Activated CD4-positive, alpha-beta T cell treated with anti-CD3 and anti-CD28 coated beads, Interleukin-2, amount 50 U/mL, for 48 hours (primary cell): ENCODE measurements around the gene STH.

Experiments used
- DNase-seq, 2 experiments: peaks; one replicate each; pipeline ENCODE4 v3.0.0-alpha.2; 2020

The STH gene

DNA sequence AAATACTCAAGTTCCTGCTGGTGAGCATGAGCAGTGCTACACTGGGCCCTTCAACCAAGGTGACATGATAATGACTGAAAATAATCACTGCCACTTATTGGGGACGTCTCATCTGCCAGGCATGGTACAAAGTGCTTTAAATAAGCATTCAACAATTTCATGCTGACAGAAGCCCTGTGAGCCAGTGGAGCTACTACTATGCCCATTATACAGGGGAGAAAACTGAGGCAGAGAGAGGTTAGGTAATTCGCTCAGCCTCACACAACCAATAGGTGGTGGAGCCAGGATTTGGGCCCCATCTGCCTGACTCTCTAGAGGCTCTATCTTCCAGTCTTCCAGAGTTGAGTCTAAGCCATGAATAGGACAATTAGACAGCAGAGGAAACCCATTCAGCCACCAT, 30.3 kb upstream of the STH start:
- DNase-seq: no peak

- no peak for DNase-seq
Measured at GRCh38 chr17:45969726-45970125, 29.3 kb upstream of the STH start.

DNA sequence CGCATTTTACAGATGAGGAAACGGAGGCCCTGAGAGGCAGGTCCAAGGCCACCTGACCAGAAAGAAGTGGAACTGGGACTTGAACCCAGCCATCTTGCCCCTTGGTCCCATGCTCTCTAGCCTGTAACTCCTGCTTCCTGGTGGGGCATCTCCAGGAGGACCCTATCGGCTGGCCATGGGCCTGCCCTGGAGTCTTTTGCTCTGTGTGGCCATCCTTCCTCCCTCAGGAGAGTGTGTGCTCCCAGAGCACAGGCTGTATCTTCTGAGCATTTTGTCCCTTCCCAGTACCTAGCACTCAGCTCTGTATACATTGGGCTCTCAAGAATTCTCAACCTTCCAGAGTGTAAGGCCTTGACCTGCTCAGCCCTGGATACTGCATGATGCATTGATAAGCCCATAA, 28.4 kb upstream of the STH start:
- no peak for DNase-seq

- no peak for DNase-seq
Measured at GRCh38 chr17:45971698-45972141, 27.3 kb upstream of the STH start.

GRCh38 chr17:45972531-45972930, 26.5 kb upstream of the STH start:
- no peak for DNase-seq

- no peak for DNase-seq
Measured at GRCh38 chr17:45973099-45973780, 25.8 kb upstream of the STH start.

DNA sequence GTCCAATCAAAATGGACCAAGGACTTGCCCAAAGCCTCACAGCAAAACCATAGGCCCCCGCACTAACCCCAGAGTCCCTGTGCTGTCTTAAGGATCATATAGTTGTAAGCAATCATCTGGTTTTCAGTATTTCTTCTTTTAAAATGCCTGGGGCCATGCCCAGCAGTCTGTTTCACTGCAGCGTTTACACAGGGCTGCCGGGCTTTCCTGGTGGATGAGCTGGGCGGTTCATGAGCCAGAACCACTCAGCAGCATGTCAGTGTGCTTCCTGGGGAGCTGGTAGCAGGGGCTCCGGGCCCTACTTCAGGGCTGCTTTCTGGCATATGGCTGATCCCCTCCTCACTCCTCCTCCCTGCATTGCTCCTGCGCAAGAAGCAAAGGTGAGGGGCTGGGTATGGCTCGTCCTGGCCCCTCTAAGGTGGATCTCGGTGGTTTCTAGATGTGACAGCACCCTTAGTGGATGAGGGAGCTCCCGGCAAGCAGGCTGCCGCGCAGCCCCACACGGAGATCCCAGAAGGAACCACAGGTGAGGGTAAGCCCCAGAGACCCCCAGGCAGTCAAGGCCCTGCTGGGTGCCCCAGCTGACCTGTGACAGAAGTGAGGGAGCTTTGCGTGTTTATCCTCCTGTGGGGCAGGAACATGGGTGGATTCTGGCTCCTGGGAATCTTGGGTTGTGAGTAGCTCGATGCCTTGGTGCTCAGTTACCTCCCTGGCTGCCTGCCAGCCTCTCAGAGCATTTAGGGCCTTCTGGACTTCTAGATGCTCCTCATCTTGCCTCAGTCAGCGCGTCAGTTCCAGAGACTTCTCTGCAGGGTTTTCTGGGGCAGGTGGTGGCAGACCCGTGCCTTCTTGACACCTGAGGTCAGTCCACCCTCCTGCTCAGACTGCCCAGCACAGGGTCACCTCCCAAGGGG, 24.8 kb upstream of the STH start:
- no peak for DNase-seq

DNA sequence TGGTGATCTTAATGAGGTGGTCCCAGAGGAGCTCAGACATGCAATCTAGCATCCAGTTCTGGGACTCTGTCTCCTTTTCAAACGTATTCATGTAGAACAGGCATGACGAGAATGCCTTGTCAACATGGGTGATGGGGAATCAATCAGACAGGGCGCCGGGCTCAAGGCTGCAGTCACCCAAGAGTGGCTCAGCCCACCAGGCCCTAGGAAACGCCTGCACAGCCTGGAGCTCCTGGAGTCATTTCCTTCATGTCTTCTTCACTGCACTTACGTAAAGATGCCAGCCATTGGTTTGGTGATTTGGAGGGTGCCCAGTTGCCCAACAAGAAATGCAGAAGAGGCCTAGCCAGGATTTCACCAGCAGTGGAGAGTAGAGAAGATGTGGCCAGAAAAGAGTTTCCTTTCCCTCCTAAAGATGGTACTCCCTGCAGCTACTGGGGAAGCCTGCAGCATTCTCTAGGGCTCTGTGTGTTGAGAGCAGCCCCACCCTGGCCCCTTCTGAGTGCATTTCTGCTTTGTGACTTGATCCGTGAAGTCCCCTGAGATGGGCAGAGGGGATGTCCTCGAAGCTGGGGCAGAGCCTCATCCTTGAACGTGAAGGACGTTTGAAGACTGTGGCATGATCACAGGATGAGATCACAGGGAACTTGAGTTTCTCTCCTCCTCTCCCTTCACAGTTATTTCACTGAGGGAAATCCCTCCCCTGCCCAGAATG, 24.0 kb upstream of the STH start:
- no peak for DNase-seq

DNA sequence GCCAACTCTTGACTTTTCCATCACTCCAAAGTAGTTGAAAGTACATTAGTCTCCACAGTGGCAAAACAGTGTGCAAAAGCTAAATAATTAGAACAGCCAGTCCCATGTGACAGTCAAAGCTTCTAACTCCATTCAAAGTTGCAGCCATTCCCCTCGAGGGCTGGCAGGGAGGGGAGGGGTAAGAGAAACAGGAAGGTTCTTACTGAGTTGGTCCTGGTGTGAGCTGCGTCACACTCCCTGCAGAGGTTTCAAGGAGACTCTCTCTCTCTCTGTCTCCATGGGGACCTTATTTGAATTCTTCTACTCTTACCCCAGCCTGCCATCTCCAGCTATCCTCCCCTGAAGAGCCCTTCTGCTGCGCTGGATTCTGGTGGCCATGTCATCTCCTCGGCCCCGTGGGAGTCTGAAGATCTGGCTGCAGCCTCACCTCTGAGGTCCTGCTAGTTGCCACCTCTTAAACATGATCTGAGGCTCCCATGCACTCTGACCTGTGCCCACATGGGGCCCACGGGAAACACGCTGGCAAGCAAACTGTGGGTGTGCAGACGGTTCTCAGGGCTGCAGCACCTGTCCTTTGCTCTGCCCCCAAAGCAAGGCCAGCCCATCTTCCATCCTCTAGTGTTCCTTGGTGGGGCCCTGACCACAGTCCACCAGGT, 23.3 kb upstream of the STH start:
- DNase-seq: no peak

DNA sequence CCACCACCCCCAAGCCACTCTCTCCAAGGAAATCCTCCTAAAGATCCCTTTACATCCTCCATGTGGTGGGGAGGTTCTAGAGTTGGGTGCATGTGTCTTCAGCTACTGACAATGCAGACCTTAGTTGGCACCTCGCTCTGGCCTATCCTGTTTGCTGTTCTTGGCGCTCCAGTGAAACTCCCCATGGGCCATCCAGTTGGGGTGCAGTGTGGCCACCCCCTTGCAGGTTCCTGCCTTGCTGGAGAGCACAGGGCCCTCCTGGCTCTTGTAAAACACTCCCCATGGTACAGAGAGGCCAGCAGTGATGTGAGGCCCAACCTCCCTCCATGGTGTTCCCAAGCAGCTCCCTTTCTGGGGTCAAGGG, 22.7 kb upstream of the STH start:
- DNase-seq: no peak

DNA sequence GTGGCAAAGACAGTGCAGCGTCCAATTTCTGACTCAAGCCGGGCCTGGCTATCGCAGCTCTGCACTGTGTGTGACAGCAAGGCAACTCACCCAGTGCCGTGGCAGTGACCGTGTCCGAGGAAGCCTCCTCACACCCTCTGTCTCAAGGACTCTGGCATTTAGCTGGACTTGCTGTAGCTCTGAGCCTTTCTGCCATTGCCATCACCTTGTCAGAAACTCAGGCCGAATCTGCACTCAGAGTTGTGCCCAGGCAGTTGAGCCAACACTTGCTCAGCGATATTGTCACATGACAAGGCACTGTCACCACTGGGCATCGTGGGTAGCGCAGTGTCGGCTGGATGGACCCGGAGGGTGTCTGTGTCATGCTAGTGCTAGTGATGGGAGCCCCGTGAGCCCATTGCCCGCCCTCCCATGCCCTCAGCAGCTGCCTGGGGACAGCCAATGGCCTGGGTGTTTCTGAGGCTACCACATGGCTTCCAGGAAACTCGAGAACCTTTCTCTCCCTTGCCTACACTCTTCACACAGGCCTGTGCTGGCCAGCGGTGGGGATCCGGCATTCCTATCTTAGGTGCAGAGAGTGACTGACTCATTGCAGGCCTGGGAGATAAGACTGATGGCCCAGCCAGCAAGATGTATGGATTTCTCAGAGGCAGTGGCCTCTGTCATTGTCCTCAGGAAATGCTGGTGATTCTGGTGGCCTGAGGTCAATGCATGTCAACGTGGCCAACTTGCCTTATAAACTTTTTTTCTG, 22.1 kb upstream of the STH start:
- no peak for DNase-seq

DNA sequence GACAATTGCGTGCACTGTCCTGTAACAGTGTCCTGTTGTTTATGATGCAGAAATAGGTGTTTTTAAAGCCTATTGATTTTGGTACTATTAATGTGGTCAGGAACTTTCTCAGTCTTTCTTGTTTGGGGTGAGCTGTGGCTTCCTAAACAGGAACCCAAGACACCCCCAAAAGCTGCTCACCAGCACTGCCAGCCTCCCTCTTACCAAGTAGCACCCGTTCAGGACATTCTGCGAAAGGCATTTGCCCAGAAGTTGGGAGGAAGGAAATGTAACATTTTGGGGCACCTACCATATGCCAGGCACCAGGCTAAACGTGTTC, 21.6 kb upstream of the STH start:
- DNase-seq: no peak

DNA sequence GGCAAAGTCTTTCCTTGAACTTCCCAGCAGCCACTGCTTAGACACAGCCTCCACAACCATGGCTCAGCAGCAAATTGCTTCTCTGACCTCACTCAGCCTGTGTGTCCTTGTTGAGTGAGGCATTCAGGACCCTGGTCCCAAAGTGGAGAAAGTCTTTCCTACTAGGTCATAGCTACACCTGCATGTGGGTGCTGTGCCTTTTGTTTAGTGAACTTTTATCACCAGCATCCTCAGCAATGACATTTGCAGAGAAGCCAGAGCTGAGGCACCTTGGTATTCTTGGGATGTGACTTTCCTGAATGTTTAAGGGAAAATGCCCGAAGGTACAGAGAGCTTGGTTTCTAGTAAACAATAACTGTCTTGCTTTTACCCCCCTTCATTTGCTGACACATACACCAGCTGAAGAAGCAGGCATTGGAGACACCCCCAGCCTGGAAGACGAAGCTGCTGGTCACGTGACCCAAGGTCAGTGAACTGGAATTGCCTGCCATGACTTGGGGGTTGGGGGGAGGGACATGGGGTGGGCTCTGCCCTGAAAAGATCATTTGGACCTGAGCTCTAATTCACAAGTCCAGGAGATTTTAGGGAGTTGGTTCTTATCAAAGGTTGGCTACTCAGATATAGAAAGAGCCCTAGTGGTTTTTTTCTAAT, 20.9 kb upstream of the STH start:
- DNase-seq: no peak

DNA sequence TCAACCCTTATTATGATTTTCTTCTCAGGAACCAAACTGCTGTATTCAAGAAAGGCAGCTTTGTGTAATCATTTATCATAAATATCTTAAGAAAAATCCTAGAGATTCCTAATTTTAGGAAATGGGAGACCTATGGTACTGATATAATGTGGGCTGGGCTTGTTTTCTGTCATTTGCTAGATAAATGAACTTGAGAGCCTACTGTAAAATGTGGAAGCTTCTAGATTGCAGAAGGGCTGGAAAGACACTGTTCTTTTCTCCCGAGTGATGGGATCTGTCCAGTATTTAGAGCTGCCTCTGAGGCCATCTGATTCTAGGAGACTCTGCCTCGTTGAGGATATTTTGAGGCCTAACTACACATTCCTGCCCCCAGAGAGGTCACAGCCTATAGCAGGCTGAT, 19.9 kb upstream of the STH start:
- no peak for DNase-seq

GRCh38 chr17:45980855-45981254, 18.2 kb upstream of the STH start:
- no peak for DNase-seq

- DNase-seq: no peak
Measured at GRCh38 chr17:45981306-45981705, 17.7 kb upstream of the STH start.

- no peak for DNase-seq
Measured at GRCh38 chr17:45982791-45983613, 16.0 kb upstream of the STH start.

DNA sequence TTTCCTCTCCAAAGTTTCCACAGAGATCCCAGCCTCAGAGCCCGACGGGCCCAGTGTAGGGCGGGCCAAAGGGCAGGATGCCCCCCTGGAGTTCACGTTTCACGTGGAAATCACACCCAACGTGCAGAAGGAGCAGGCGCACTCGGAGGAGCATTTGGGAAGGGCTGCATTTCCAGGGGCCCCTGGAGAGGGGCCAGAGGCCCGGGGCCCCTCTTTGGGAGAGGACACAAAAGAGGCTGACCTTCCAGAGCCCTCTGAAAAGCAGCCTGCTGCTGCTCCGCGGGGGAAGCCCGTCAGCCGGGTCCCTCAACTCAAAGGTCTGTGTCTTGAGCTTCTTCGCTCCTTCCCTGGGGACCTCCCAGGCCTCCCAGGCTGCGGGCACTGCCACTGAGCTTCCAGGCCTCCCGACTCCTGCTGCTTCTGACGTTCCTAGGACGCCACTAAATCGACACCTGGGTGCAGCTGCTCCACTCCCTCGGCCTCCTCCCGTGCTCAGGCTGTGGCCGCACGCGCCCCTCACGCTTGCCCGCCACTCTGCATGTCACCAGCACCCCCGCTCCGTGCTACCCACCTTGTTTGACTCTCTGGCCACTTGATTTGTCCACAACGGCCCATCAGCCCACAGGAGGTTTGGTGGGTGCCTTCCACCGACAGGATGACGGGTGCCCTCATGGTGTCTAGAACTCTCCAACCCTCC, 15.3 kb upstream of the STH start:
- no peak for DNase-seq

GRCh38 chr17:45984368-45984767, 14.7 kb upstream of the STH start:
- DNase-seq: no peak

- DNase-seq: no peak
Measured at GRCh38 chr17:45985447-45985846, 13.6 kb upstream of the STH start.

- no peak for DNase-seq
Measured at GRCh38 chr17:45986056-45986455, 13.0 kb upstream of the STH start.
